Choroid plexus epithelial cell (primary cell): Measurements from ENCODE around the gene EXOC6B.

Source experiments
- DNase-seq: peaks from one replicate; pipeline ENCODE4 v3.0.0-alpha.2; 2010; ENCODE audit warnings: low read depth
- H3K4me3 ChIP-seq: 2 replicates; pipeline ENCODE4 v1.5.1; 2011; ENCODE audit warnings: low read depth, mild to moderate bottlenecking, control low read depth, low read length, moderate library complexity
- CTCF ChIP-seq: conservative IDR thresholded peaks from 2 replicates; pipeline ENCODE4 v1.5.1; 2011; ENCODE audit warnings: low read depth, mild to moderate bottlenecking, control low read depth, inconsistent platforms, low read length, moderate library complexity

EXOC6B gene

GRCh38 chr2:72134997-72135800, 690.6 kb downstream of the EXOC6B start:
- no peak overlapping the region for H3K4me3 ChIP-seq
- no peak for TF ChIP-seq CTCF
- no peak for DNase-seq

GRCh38 chr2:72134408-72134996, 691.3 kb downstream of the EXOC6B start:
- DNase-seq: no peak
- TF ChIP-seq CTCF: no peak
- H3K4me3 ChIP-seq: no peak overlapping the region

GRCh38 chr2:72133721-72134407, 692.0 kb downstream of the EXOC6B start:
- DNase-seq: no peak
- H3K4me3 ChIP-seq: no peak overlapping the region
- no peak for TF ChIP-seq CTCF

GRCh38 chr2:72132981-72133720, 692.7 kb downstream of the EXOC6B start:
- TF ChIP-seq CTCF: no peak
- no peak for DNase-seq
- no peak overlapping the region for H3K4me3 ChIP-seq

GRCh38 chr2:72131916-72132841, 693.7 kb downstream of the EXOC6B start:
- TF ChIP-seq CTCF: no peak

GRCh38 chr2:72131371-72131891, 694.4 kb downstream of the EXOC6B start:
- H3K4me3 ChIP-seq: no peak overlapping the region
- DNase-seq: no peak
- TF ChIP-seq CTCF: no peak

More at GRCh38 chr2:72131916-72132841, 693.7 kb downstream of the EXOC6B start:
- no peak for DNase-seq
- no peak overlapping the region for H3K4me3 ChIP-seq
